Stomach (tissue), 9 donors: ENCODE data around the gene WDPCP. TPM values are rescaled to one million over a fixed set of nuclear protein-coding genes. Genes with fewer than 3 reads are reported as not detected.

ENCODE experiments used
- DNase-seq, 2 donors: peaks; one replicate each; pipeline versions ENCODE4 v3.0.0 to v3.0.0-alpha.2; 2013 to 2019
- H3K27ac ChIP-seq, 5 donors: fragments of 200-600 bp in 4 of 5; sonication (generic) in 4 of 5; one replicate each; pipeline ENCODE4 v1.5.1; 2013 to 2019; ENCODE audit warnings: mild to moderate bottlenecking in 1 of 5, moderate library complexity in 1 of 5
- H3K27me3 ChIP-seq, 3 donors: fragments of 200-600 bp; sonication (generic); one replicate each; pipeline ENCODE4 v1.5.1; 2017 to 2019; ENCODE audit warnings: mixed run types in 1 of 3
- H3K36me3 ChIP-seq, 4 donors: fragments of 200-600 bp; sonication (generic); 1 replicate in 3 of 4; 2 replicates in 1 of 4; pipeline ENCODE4 v1.5.1; 2016 to 2019
- H3K4me1 ChIP-seq, 4 donors: fragments of 200-600 bp; sonication (generic); one replicate each; pipeline ENCODE4 v1.5.1; 2016 to 2019
- H3K4me3 ChIP-seq, 4 donors: fragments of 200-600 bp; sonication (generic) in 3 of 4; one replicate each; pipeline ENCODE4 v1.5.1; 2016 to 2019; ENCODE audit warnings: mild to moderate bottlenecking in 1 of 4
- H3K9me3 ChIP-seq, 4 donors: fragments of 200-600 bp; sonication (generic); one replicate each; pipeline ENCODE4 v1.5.1; 2016 to 2019
- EP300 ChIP-seq: sonication (generic); formaldehyde crosslinking; IDR thresholded peaks from one replicate; pipeline ENCODE4 v1.6.1; 2017; ENCODE audit warnings: antibody characterized with exemption
- POLR2A ChIP-seq, 4 donors: fragments of 450-650 bp; IDR thresholded peaks; one replicate each; pipeline ENCODE4 v1.6.1; 2016; ENCODE audit warnings: antibody characterized with exemption in 4 of 4, control low read depth in 2 of 4, mild to moderate bottlenecking in 1 of 4, moderate library complexity in 1 of 4
- POLR2AphosphoS5 ChIP-seq, 3 donors: sonication (generic); formaldehyde crosslinking; IDR thresholded peaks; one replicate each; pipeline ENCODE4 v1.6.1; 2016; ENCODE audit warnings: antibody characterized with exemption in 3 of 3
- WGBS, 5 donors: extraction: QIAGEN DNeasy Blood & Tissue Kit in 3 of 5; methylation state at CpG; one replicate each; pipeline versions ENCODE4 v1.1.5 to v1.1.7; 2013 to 2018; 5-methylcytosine and 5-hydroxymethylcytosine counted together
- intact Hi-C: fragments of 100-400 bp; cut with DNase I; formaldehyde crosslinking; loops from one replicate; pipeline ENCODE4 v1.15.1; 2023; ENCODE audit warnings: low total_unique reads
- polyA plus RNA-seq, 3 donors: library from polyadenylated mRNA; stranded (reverse); fragments of 200-250 nt; gene quantifications; one replicate each; pipeline ENCODE4 v1.2.3, GENCODE V29; 2013
- total RNA-seq, 5 donors: library from RNA; depleted of rRNA; stranded (reverse); fragments of >200 nt; gene quantifications; one replicate each; pipeline versions ENCODE4 v1.1.0 to v1.2.3, GENCODE V29; 2014 to 2016
- TF ChIP-seq, protein P1 (sequence below), 7 experiments: fragments of 450-650 bp in 4 of 7; fragments of 200-600 bp in 3 of 7; sonication (generic) in 3 of 7; IDR thresholded peaks; one replicate each; pipeline ENCODE4 v1.5.1; 2016 to 2019; ENCODE audit warnings: antibody characterized with exemption in 7 of 7, control low read depth in 2 of 7, mild to moderate bottlenecking in 1 of 7
- donor health status: healthy with polysubstance abuse.
- donor health status: Bipolar disorder and iron deficiency.
- donor health status: healthy.

The WDPCP gene
- total and polyA plus RNA-seq, 8 donors: 1.9 to 38.8 (median 7.7) TPM

DNA sequence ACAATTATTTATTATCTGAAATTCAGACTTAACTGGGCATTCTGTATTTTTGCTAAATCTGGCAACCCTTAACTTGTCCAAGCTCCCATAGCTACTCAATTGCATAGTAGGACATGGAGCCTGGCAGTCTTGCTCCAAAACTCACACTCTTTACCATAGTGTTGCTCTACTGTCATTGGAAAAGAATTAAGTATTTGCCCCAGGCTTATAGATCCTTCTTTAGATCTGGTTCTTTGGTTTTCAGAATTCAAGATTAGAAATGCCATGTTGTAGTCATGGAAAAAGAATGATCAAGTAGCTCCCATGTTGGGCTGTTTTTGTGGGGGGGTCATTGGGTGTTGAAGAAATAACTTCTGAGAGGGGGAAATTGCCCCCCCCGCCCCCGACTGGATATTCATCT, 240.9 kb downstream of the WDPCP start:
- Histone ChIP-seq H3K4me1 (no peaks in the 10 kb centered on the region), H3K27ac (no peak overlapping the region), H3K4me3 (no peak overlapping the region), H3K9me3 (peaks cover 0 to 46% (median 22%) of the 10 kb centered on the region in 4 donors), H3K27me3 (no peaks in the 10 kb centered on the region), H3K36me3 (peaks cover 0 to 6% (median 2%) of the 10 kb centered on the region in 4 donors)
- DNase-seq: no peak
- intact Hi-C loops: no loop called here
- TF ChIP-seq POLR2AphosphoS5 (IDR thresholded peaks at IDR 0.05) (no peak), EP300 (no peak), POLR2A (IDR thresholded peaks at IDR 0.05) (no peak)
- TF ChIP-seq, protein P1, sequence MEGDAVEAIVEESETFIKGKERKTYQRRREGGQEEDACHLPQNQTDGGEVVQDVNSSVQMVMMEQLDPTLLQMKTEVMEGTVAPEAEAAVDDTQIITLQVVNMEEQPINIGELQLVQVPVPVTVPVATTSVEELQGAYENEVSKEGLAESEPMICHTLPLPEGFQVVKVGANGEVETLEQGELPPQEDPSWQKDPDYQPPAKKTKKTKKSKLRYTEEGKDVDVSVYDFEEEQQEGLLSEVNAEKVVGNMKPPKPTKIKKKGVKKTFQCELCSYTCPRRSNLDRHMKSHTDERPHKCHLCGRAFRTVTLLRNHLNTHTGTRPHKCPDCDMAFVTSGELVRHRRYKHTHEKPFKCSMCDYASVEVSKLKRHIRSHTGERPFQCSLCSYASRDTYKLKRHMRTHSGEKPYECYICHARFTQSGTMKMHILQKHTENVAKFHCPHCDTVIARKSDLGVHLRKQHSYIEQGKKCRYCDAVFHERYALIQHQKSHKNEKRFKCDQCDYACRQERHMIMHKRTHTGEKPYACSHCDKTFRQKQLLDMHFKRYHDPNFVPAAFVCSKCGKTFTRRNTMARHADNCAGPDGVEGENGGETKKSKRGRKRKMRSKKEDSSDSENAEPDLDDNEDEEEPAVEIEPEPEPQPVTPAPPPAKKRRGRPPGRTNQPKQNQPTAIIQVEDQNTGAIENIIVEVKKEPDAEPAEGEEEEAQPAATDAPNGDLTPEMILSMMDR (IDR thresholded peaks at IDR 0.05): no peak
- WGBS, 5 donors: 88 to 98% (median 91%) methylated on average over 2 of the region's 2 CpGs

DNA sequence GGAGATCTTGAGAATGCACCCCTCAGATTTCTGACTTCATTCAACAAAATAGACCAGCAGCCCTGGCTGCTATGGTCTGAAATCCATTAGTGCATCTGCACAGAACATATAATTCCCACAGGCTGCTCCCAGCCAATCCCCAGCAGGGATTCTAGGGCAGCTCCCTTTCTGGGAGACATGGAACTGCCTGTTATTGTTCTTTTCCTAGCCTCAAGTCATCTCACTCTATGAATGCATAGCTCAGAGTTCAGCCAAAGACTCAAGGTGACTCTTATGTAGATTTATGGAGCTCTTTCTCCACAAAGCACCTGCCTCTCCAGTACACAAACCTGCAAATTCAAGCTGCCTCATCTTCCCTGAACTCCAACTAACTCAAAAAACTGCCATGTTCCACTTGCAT, 241.9 kb downstream of the WDPCP start:
- no peak for TF ChIP-seq POLR2A (IDR thresholded peaks at IDR 0.05)
- no peak overlapping the region for H3K27ac ChIP-seq
- H3K4me1 ChIP-seq: no peaks in the 10 kb centered on the region
- DNase-seq: no peak
- peaks cover 0 to under 1% (median 0%) of the 10 kb centered on the region in 4 donors for H3K36me3 ChIP-seq
- intact Hi-C loops: no loop called here
- no peaks in the 10 kb centered on the region for H3K27me3 ChIP-seq
- peaks cover 0 to 39% (median 22%) of the 10 kb centered on the region in 4 donors for H3K9me3 ChIP-seq
- no peak overlapping the region for H3K4me3 ChIP-seq

DNA sequence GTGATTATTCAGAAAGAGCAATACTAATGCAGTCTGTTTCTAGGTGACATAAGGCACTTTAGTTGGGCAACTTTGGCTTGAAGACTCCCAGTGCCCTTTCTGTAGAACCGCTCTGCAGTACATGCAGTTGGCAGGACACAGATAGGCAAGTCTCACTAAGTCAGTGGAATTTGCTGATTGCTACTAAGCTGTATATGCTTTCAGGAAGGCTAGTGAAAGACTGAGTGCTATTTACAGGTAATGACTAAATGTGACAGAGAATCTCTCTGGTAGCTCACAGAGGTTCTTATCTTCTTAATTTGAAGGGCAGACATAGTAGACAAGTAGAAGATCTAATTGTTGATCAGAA, 243.0 kb downstream of the WDPCP start:
- Histone ChIP-seq H3K9me3 (peaks cover 0 to 33% (median 22%) of the 10 kb centered on the region in 4 donors), H3K27me3 (no peaks in the 10 kb centered on the region), H3K36me3 (no peaks in the 10 kb centered on the region), H3K27ac (no peak overlapping the region), H3K4me3 (no peak overlapping the region), H3K4me1 (no peaks in the 10 kb centered on the region)
- no peak for DNase-seq
- intact Hi-C loops: no loop called here
- WGBS, 5 donors: 92 to 100% (median 98%) methylated on average over 1 of the region's 1 CpG
- TF ChIP-seq, protein P1 (IDR thresholded peaks at IDR 0.05): no peak
- no peak for TF ChIP-seq EP300
- no peak for TF ChIP-seq POLR2A (IDR thresholded peaks at IDR 0.05)
- TF ChIP-seq POLR2AphosphoS5 (IDR thresholded peaks at IDR 0.05): no peak

DNA sequence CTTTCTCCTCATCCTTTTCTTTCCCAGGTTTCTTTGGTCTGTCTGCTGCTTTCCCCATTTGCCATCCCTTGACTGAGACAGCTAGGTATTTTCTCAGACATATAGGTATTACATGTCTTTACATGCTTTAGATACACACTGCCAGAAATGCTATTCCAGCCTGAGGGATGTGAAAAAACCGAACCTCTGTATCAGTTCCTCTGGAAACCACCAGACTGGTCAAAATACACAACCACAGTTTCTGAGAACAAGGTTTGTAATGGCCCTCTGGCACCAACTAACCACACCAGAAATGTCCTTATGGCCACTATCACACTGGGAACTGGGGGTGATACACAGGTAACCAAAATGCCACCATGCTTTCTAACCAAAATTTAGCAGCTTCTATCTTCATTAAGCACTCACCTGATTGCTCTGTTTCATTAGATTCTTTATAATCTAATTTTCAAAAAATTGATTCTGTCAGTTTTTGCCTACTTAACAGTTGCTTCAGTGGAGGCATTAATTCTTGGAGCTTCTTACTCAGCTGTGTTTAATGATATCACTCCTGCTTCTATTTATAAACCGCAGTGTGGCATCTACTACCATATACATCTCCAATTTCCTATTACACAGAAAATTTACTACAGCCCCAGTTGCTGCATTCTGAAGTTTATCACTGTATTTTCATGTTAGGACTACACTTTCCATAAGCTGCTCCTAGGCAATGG, 243.5 kb downstream of the WDPCP start:
- 89 to 98% (median 94%) methylated on average over 2 of the region's 2 CpGs for WGBS, 5 donors
- TF ChIP-seq POLR2AphosphoS5 (IDR thresholded peaks at IDR 0.05) (no peak), EP300 (no peak)
- TF ChIP-seq, protein P1 (IDR thresholded peaks at IDR 0.05): no peak
- no peak overlapping the region for H3K4me3 ChIP-seq
- peaks cover 0 to 33% (median 22%) of the 10 kb centered on the region in 4 donors for H3K9me3 ChIP-seq
- intact Hi-C loops: no loop called here
- no peak overlapping the region for H3K27ac ChIP-seq
- H3K27me3 ChIP-seq: no peaks in the 10 kb centered on the region
- DNase-seq: no peak
- H3K36me3 ChIP-seq: no peaks in the 10 kb centered on the region
- no peaks in the 10 kb centered on the region for H3K4me1 ChIP-seq

DNA sequence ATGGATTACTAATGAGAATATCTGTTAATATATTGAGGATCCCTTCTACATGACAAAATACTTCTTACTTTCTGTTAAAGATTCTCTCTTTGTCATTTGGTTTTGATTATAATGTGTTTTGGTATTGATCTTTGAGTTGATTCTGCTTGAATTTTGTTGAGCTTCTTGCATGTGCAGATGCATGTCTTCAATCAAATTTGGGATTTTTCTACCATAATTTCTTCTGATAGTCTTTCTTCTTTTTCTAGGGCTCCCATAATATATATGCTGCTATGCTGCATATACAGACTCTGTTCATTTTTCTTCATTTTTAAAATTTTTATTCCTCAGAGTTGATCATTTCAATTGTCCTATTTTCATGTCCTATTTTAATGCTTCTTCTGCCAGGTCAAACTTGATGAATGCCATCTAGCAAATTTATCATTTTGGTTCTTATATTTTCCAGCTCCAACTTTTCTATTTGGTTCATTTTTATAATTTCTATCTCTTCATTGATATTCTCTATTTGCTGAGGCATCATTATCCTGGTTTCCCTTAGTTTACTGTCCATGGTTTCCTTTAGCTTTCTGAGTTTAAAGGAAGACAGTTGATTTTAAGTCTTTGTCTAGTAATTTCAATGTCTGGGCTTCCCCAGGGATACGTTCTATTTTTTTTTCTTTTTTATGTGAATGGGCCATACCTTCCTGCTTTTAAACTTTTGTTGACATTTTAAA, 244.7 kb downstream of the WDPCP start:
- WGBS, 5 donors: 0 to 100% (median 86%) methylated on average over 1 of the region's 1 CpG
- Histone ChIP-seq H3K27ac (no peak overlapping the region), H3K27me3 (no peaks in the 10 kb centered on the region), H3K36me3 (no peaks in the 10 kb centered on the region), H3K4me3 (no peak overlapping the region), H3K9me3 (peaks cover 0 to 33% (median 22%) of the 10 kb centered on the region in 4 donors), H3K4me1 (no peaks in the 10 kb centered on the region)
- no peak for DNase-seq
- TF ChIP-seq, protein P1 (IDR thresholded peaks at IDR 0.05): no peak
- no peak for TF ChIP-seq POLR2AphosphoS5 (IDR thresholded peaks at IDR 0.05)
- intact Hi-C loops: no loop called here
